Large intestine (tissue), 3 donors: Measurements from ENCODE around the gene MED12L. TPM values are rescaled to one million over a fixed set of nuclear protein-coding genes. Genes with fewer than 3 reads are reported as not detected.
"Not testable (repeated sequence)": the region's sequence is repeated elsewhere in the genome, so short reads cannot be mapped to it uniquely, and the experiment has no call there.

Experiments
- DNase-seq, 2 donors: peaks; one replicate each; pipeline versions ENCODE4 v3.0.0 to v3.0.0-alpha.2; 2013
- H3K27ac ChIP-seq: one replicate; pipeline ENCODE4 v1.5.1; 2013; ENCODE audit warnings: low read length
- H3K27me3 ChIP-seq: 2 replicates; pipeline ENCODE4 v1.6.1; 2013; ENCODE audit warnings: low read length; ENCODE audit not compliant: control insufficient read depth, insufficient read depth
- H3K36me3 ChIP-seq: 2 replicates; pipeline ENCODE4 v1.6.1; 2013; ENCODE audit warnings: low read length; ENCODE audit not compliant: control insufficient read depth, insufficient read depth
- H3K4me1 ChIP-seq: one replicate; pipeline ENCODE4 v1.6.1; 2013; ENCODE audit warnings: low read length; ENCODE audit not compliant: control insufficient read depth, insufficient read depth
- H3K4me3 ChIP-seq: one replicate; pipeline ENCODE4 v1.5.1; 2013; ENCODE audit warnings: low read length
- H3K9me3 ChIP-seq: one replicate; pipeline ENCODE4 v1.6.1; 2013; ENCODE audit warnings: mild to moderate bottlenecking, low read depth, low read length, moderate library complexity; ENCODE audit not compliant: control insufficient read depth
- WGBS: methylation state at CpG from one replicate; pipeline ENCODE4 v1.1.5; 2013; ENCODE audit warnings: low lambda C conversion rate; ENCODE audit not compliant: insufficient coverage; 5-methylcytosine and 5-hydroxymethylcytosine counted together
- polyA plus RNA-seq: library from polyadenylated mRNA; unstranded; fragments of 120-200 nt; gene quantifications from one replicate; pipeline ENCODE4 v1.2.1, GENCODE V29; 2013

Gene MED12L
- polyA plus RNA-seq, 1 donor = 5.4 TPM

GRCh38 chr3:151072842-151073241, 12.6 kb upstream of the MED12L start:
- DNase-seq, H3K4me3 ChIP-seq, H3K27me3 ChIP-seq, H3K27ac ChIP-seq, H3K9me3 ChIP-seq, H3K4me1 ChIP-seq, H3K36me3 ChIP-seq: not testable (repeated sequence)
- WGBS = 80% methylated on average over 1 of the region's 7 CpGs

DNA sequence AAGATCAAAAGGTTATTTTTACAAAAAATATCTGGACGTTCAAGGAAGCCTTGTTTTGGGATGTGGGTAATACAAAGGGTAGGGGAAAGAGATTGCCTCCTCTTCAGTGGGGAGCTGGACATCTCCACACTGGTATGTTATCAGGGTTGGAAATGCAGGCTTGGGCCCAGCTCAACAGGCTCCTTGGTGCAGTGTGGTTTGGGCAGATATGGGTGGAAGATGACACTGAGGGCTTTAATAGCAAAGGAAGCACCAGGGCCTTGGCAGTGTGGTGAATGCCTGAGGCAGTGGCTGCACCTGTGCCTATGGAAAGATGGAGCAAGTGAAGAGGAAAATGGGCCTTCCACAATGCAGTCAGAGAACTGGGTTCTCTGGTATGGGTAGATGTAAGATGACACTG, 11.2 kb upstream of the MED12L start:
- H3K36me3 ChIP-seq = no peaks in the 10 kb centered on the region
- no peak overlapping the region for H3K27ac ChIP-seq
- peaks cover 4% of the 10 kb centered on the region for H3K27me3 ChIP-seq
- no peaks in the 10 kb centered on the region for H3K9me3 ChIP-seq
- no peak overlapping the region for H3K4me3 ChIP-seq
- no peaks in the 10 kb centered on the region for H3K4me1 ChIP-seq
- no peak for DNase-seq
- no CpG with 5 or more reads among the region's 1 CpG for WGBS

- no peak overlapping the region for H3K4me3 ChIP-seq
- H3K4me1 ChIP-seq = no peaks in the 10 kb centered on the region
- peaks cover 4% of the 10 kb centered on the region for H3K27me3 ChIP-seq
- H3K9me3 ChIP-seq = no peaks in the 10 kb centered on the region
- no peak for DNase-seq
- WGBS = no CpG with 5 or more reads among the region's 3 CpGs
- no peaks in the 10 kb centered on the region for H3K36me3 ChIP-seq
- no peak overlapping the region for H3K27ac ChIP-seq
These were observed 9.4 kb upstream of the MED12L start for GRCh38 chr3:151075869-151076562.

GRCh38 chr3:151076626-151077025, 8.8 kb upstream of the MED12L start:
- H3K27me3 ChIP-seq = peaks cover 4% of the 10 kb centered on the region
- 82% methylated on average over 3 of the region's 4 CpGs for WGBS
- H3K9me3 ChIP-seq = no peaks in the 10 kb centered on the region
- DNase-seq = no peak
- H3K27ac ChIP-seq = no peak overlapping the region
- no peaks in the 10 kb centered on the region for H3K36me3 ChIP-seq
- H3K4me1 ChIP-seq = no peaks in the 10 kb centered on the region
- H3K4me3 ChIP-seq = no peak overlapping the region

DNA sequence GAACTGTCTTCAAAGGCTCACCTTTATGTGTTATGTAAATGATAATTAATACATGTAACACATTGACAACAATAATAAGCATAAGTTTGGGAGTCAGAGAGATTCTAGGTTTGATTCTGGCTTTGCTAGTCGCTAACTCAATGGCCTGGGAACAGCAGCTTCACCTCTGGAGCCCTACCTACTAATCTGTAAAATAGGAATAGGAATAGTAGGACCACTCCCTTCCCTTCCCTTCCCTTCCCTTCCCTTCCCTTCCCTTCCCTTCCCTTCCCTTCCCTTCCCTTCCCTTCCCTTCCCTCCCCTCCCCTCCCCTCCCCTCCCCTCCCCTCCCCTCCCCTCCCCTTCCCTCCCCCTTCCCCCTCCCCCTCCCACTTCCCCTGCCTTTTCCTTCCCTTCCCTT, 4.4 kb upstream of the MED12L start:
- not testable (repeated sequence) for H3K27ac ChIP-seq, H3K36me3 ChIP-seq, H3K9me3 ChIP-seq, H3K4me3 ChIP-seq, H3K4me1 ChIP-seq, DNase-seq
- WGBS = no CpG with 5 or more reads among the region's 1 CpG
- peaks cover 27% of the 10 kb centered on the region for H3K27me3 ChIP-seq

DNA sequence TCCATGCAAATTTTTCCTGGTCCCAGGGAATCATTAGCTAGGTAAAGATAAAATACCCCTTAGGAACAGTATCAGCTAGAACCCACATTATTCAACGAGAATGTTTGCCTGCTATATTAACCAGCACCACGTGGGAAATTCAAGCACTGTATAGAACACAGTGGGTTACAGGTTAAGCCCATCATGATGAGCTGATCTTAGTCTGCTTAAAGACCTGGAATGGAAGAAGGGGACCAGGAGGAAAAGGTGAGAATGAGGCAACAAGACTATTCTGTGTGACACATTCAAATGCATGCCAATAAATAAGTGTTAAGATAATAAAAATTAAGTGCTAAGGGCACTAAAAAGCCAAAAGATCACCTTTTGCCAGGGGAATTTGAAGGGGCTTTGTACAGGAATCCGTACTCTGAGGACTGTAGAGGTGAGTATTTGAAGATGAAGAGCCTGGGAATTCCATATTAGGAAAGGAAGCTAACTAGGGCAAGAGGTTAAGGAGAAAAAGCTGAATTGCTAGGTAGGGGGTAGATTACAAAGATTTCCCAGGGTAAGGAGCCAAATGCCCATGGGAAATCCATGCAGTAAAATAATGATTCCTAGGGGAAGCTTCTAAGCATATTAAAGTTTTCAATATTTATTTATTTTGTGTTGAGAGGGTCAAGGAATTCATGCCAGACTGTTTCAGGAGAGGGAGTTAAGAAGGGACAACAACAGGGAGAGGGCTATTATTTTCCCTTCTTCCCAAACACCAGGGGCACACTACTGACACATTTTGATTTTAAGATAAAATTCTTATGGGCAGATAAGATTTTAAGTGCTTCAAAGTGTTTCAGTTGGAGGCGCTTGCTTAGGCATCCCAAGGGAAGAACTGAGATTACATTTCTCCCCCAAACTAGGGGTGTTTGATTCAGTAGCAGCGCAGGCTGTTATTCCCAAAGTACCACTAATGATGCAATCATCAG, 2.3 kb upstream of the MED12L start:
- H3K27ac ChIP-seq = no peak overlapping the region
- H3K27me3 ChIP-seq = peaks cover 34% of the 10 kb centered on the region
- no peaks in the 10 kb centered on the region for H3K36me3 ChIP-seq
- 88% methylated on average over 1 of the region's 5 CpGs for WGBS
- no peaks in the 10 kb centered on the region for H3K9me3 ChIP-seq
- H3K4me1 ChIP-seq = peaks cover 5% of the 10 kb centered on the region
- no peak overlapping the region for H3K4me3 ChIP-seq
- no peak for DNase-seq

GRCh38 chr3:151084893-151085226, 604 bp upstream of the MED12L start:
- Histone ChIP-seq H3K9me3 (no peaks in the 10 kb centered on the region), H3K27ac (no peak overlapping the region), H3K27me3 (peaks cover 34% of the 10 kb centered on the region), H3K4me1 (peaks cover 5% of the 10 kb centered on the region), H3K36me3 (no peaks in the 10 kb centered on the region), H3K4me3 (peak overlapping the region; percentile 73)
- no peak for DNase-seq
- 60% methylated on average over 1 of the region's 14 CpGs for WGBS

- peaks cover 5% of the 10 kb centered on the region for H3K4me1 ChIP-seq
- WGBS = no CpG with 5 or more reads among the region's 60 CpGs
- peaks cover 34% of the 10 kb centered on the region for H3K27me3 ChIP-seq
- peak in 1 of 2 donors; percentile 43 for DNase-seq
- no peak overlapping the region for H3K27ac ChIP-seq
- no peaks in the 10 kb centered on the region for H3K36me3 ChIP-seq
- H3K9me3 ChIP-seq = no peaks in the 10 kb centered on the region
- H3K4me3 ChIP-seq = peak overlapping the region; percentile 73
These were observed 522 bp downstream of the MED12L start for GRCh38 chr3:151085889-151086483.

DNA sequence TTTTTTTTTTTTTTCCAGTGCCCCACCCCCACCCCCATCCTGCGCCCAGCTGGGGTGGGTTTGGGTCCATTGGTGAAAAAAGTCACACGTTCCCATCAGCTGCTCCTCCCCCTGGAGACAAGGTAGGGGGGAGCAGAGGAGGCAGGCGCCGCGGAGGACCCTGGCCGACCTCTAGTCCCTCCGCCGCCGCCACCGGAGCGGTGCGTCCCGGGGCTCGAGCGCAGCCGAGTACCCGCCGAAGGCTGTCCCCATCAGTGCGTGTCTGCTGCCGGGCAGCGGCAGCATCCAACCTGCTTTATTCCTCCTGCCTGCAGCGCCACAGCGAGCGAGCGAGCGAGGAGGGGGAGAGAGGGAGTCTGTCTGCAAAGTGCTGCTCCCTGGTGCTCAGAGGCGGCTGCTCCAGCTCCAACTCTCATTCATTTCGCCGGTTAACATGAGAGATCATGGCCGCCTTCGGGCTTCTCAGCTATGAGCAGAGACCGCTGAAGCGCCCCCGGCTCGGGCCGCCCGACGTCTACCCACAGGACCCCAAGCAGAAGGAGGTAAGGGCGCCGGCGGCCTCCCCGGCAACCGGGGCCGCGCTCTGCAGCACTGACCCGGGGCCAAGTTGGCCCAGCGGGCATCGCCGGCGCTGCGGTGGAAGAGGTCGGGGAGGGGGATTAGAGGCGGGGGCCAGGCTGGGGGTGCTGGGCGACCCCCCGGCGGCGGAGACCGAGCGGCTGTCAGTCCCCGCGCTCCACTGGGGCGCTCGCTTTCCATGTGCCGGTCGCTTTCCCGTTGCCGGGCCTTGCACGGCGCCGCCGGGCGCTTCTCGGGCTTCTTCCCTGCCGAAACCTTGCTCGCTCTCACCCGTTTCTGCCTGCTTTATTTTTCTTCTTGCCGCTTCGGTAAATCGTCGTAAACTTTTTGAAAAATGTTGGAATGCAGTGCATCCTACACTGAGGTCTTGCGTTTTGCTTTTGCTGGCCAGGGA, 1.3 kb downstream of the MED12L start:
- WGBS = 2% methylated on average over 9 of the region's 81 CpGs
- Histone ChIP-seq H3K36me3 (no peaks in the 10 kb centered on the region), H3K4me1 (peaks cover 5% of the 10 kb centered on the region), H3K27ac (peak overlapping the region; percentile 45), H3K4me3 (peak overlapping the region; percentile 73), H3K27me3 (peaks cover 34% of the 10 kb centered on the region), H3K9me3 (no peaks in the 10 kb centered on the region)
- peak; percentile 78 to 89 for DNase-seq
